K562 (cell line): ENCODE data around the gene LYPD3. TPM values are rescaled to one million over a fixed set of nuclear protein-coding genes. Genes with fewer than 3 reads are reported as not detected.

ENCODE experiments used
- MLLT1 ChIP-seq, 2 experiments: fragments of 450-650 bp; IDR thresholded peaks; 2 replicates each; pipeline ENCODE4 v1.6.1; 2016
- NONO ChIP-seq, 2 experiments: fragments of 200-400 bp in 1 of 2; fragments of 450-650 bp in 1 of 2; formaldehyde crosslinking in 1 of 2; IDR thresholded peaks; 2 replicates each; pipeline ENCODE4 v1.6.1; 2017; ENCODE audit warnings: low read depth in 2 of 2, mild to moderate bottlenecking in 2 of 2, moderate library complexity in 2 of 2, low read length in 1 of 2
- TCFL5 ChIP-seq: fragments of 250-450 bp; sonication (Bioruptor Pico); conservative IDR thresholded peaks from 2 replicates; pipeline ENCODE4 v1.6.1; 2021; ENCODE audit warnings: mild to moderate bottlenecking, moderate library complexity, matching md5 sums
- TFE3 ChIP-seq: fragments of 450-650 bp; formaldehyde crosslinking; IDR thresholded peaks from 2 replicates; pipeline ENCODE4 v1.4.0; 2020; ENCODE audit warnings: mild to moderate bottlenecking, mixed read lengths
- THAP7 ChIP-seq: fragments of 250-450 bp; sonication (Bioruptor Pico); IDR thresholded peaks from 2 replicates; pipeline ENCODE4 v1.5.0; 2021
- polyA plus RNA-seq, 8 experiments: library from polyadenylated mRNA; depleted of rRNA in 4 of 8; stranded (reverse) in 5 of 8; unstranded in 3 of 8; fragments of >200 nt; fragmentation: Nextera tagmentation in 2 of 8; fragmentation: Illumina TruSeq in 1 of 8; extraction: Ambion mirVana in 2 of 8; extraction: Trizol in 1 of 8; gene quantifications; 2 replicates each; pipeline versions ENCODE4 v1.2.1 to v1.2.3, GENCODE V29; 2011 to 2014; ENCODE audit warnings: inconsistent platforms in 1 of 8, missing spikeins in 1 of 8
- total RNA-seq, 7 experiments: library from RNA; depleted of rRNA in 6 of 7; stranded (reverse); fragments of >200 nt in 6 of 7; fragmentation: Illumina TruSeq in 2 of 7; extraction: Trizol in 2 of 7; gene quantifications; 2 replicates each; pipeline versions ENCODE4 v1.2.1 to v1.2.3, GENCODE V29; 2011 to 2021; ENCODE audit warnings: low replicate concordance in 1 of 7
- TF ChIP-seq, protein P1 (sequence below): fragments of 450-650 bp; IDR thresholded peaks from 2 replicates; pipeline ENCODE4 v1.6.1; 2014; ENCODE audit warnings: low read depth, mild to moderate bottlenecking, moderate library complexity, borderline replicate concordance

LYPD3 gene
- total and polyA plus RNA-seq, 9 of the 15 experiments (the other 6 are each of a cell fraction or from before 2014, with no cell fraction given) = 0.04 to 0.33 (median 0.20) TPM; not detected in 1

- TF ChIP-seq, protein P1, sequence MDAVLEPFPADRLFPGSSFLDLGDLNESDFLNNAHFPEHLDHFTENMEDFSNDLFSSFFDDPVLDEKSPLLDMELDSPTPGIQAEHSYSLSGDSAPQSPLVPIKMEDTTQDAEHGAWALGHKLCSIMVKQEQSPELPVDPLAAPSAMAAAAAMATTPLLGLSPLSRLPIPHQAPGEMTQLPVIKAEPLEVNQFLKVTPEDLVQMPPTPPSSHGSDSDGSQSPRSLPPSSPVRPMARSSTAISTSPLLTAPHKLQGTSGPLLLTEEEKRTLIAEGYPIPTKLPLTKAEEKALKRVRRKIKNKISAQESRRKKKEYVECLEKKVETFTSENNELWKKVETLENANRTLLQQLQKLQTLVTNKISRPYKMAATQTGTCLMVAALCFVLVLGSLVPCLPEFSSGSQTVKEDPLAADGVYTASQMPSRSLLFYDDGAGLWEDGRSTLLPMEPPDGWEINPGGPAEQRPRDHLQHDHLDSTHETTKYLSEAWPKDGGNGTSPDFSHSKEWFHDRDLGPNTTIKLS = no peak
- TF ChIP-seq NONO (IDR thresholded peaks at IDR 0.05; ENCODE audit: low read depth in 2 of 2, low read length in 1 of 2) = no peak
- no peak for TF ChIP-seq THAP7 (CRISPR knock-in tag)
- no peak for TF ChIP-seq TCFL5 (CRISPR knock-in tag)
- TF ChIP-seq MLLT1 (IDR thresholded peaks at IDR 0.05) = no peak
- TF ChIP-seq TFE3 (CRISPR knock-in tag) = no peak
- TF ChIP-seq, all 486 proteins: peak for 3
Observed at GRCh38 chr19:43414554-43414953, 50.9 kb downstream of the LYPD3 start, which contains the start of gene TEX101 (continued).
